HEK293T (cell line): ENCODE measurements around the gene BRCA2.

Experiments
- ARNT ChIP-seq: fragments of 450-650 bp; IDR thresholded peaks from 2 replicates; pipeline ENCODE4 v1.6.1; 2017; ENCODE audit warnings: mild to moderate bottlenecking
- BHLHE40 ChIP-seq: fragments of 450-650 bp; IDR thresholded peaks from 2 replicates; pipeline ENCODE4 v1.6.1; 2016; ENCODE audit warnings: mild to moderate bottlenecking, moderate library complexity, borderline replicate concordance
- ELF4 ChIP-seq: fragments of 450-650 bp; IDR thresholded peaks from 2 replicates; pipeline ENCODE4 v1.6.1; 2017; ENCODE audit warnings: antibody characterized with exemption
- FOXA1 ChIP-seq: fragments of 450-650 bp; IDR thresholded peaks from 2 replicates; pipeline ENCODE4 v1.6.1; 2016; ENCODE audit warnings: mild to moderate bottlenecking
- FOXK2 ChIP-seq: fragments of 450-650 bp; IDR thresholded peaks from 2 replicates; pipeline ENCODE4 v1.6.1; 2016; ENCODE audit warnings: mild to moderate bottlenecking
- FOXM1 ChIP-seq: fragments of 450-650 bp; IDR thresholded peaks from 2 replicates; pipeline ENCODE4 v1.6.1; 2017; ENCODE audit warnings: mild to moderate bottlenecking, borderline replicate concordance
- L3MBTL2 ChIP-seq: fragments of 450-650 bp; conservative IDR thresholded peaks from 2 replicates; pipeline ENCODE4 v1.6.1; 2016; ENCODE audit warnings: mild to moderate bottlenecking
- LEF1 ChIP-seq: fragments of 450-650 bp; IDR thresholded peaks from 2 replicates; pipeline ENCODE4 v1.6.1; 2017; ENCODE audit warnings: mild to moderate bottlenecking, borderline replicate concordance
- NFRKB ChIP-seq: fragments of 450-650 bp; IDR thresholded peaks from 2 replicates; pipeline ENCODE4 v1.6.1; 2016; ENCODE audit warnings: mild to moderate bottlenecking, moderate library complexity
- SP1 ChIP-seq: fragments of 450-650 bp; IDR thresholded peaks from 2 replicates; pipeline ENCODE4 v1.6.1; 2017
- TARDBP ChIP-seq: fragments of 450-650 bp; IDR thresholded peaks from 2 replicates; pipeline ENCODE4 v1.6.1; 2016
- ZNF384 ChIP-seq: fragments of 450-650 bp; IDR thresholded peaks from 2 replicates; pipeline ENCODE4 v1.6.1; 2016

DNA sequence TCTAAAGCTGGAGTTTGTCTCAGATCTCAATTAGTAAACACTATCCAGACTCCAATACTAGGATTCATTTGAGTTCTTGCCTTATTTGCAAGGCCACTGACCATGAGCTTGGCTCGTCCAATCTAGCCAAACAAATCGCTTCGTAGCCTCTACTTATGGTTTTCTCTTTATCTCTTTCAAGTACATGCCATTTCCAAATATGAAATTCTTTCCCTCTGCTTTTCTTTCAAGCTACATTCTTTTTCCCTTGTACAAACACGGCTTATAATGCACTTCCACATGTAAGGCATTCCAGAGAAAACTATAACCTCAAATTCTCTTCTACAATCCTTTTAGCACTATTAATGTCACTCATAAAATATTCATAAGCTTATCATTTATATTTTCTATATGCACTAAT is 123.6 kb downstream of the BRCA2 start:
- TF ChIP-seq LEF1 (no peak), BHLHE40 (no peak), ELF4 (no peak), NFRKB (no peak), ARNT (no peak), FOXM1 (no peak), SP1 (no peak), FOXK2 (no peak), FOXA1 (no peak), TARDBP (no peak), ZNF384 (no peak), L3MBTL2 (no peak)
